ENCODE results near the gene UBAC2. TPM values are rescaled to one million over a fixed set of nuclear protein-coding genes. Genes with fewer than 3 reads are reported as not detected.
"Not testable (repeated sequence)": the region's sequence is repeated elsewhere in the genome, so short reads cannot be mapped to it uniquely, and the experiment has no call there.

The UBAC2 gene
- total RNA-seq, 1 experiment from 2014 or later = 96.0 TPM

DNA sequence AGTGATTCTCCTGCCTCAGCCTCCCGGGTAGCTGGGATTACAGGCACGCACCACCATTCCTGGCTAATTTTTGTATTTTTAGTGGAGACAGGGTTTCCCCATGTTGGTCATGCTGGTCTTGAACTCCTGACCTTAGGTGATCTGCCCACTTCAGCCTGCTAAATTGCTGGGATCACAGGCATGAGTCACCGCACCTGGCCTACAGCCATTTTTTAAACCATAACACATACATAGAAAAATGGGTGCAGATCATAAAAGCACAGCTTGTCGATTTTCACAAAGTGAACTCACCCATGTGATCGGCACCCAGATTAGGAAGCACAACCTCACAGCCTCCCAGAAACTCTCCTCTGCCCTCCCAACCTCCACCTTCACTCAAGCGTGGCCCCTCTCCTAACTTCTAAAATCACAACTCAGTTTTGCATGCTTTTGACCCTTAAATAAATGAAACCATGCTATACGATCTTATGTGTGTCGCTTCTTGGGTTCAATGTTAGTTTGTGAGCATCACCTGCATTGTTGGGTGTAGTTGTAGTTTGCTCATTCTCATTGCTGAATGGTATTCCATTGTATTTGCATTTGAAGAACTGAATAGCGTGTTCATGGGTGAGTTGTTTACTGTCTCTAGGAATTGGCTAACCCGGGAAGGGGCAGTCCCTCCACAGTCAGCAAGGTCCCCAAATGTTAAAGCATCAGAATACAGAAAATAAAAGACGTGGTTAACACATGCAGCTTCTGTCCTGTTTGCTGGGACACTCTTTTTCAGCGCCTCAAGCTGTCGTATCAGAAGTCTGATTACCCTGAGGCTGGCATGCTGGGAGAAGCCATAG is 210.2 kb downstream of the UBAC2 start:
- in situ Hi-C loops (cut with HindIII; ENCODE audit: low sequenced_read_pairs) = not testable (repeated sequence)

GRCh38 chr13:99412856-99413255 is 212.2 kb downstream of the UBAC2 start:
- in situ Hi-C loops (cut with HindIII; ENCODE audit: low sequenced_read_pairs) = no loop called here
- DNase-seq (ENCODE audit: low spot score) = no peak

More for the DNA sequence above, 210.2 kb downstream of the UBAC2 start:
- DNase-seq (ENCODE audit: low spot score) = not testable (repeated sequence)

- in situ Hi-C loops (cut with HindIII; ENCODE audit: low sequenced_read_pairs) = no loop called here
- DNase-seq (ENCODE audit: low spot score) = no peak
These were observed 213.7 kb downstream of the UBAC2 start for GRCh38 chr13:99414048-99414995.

DNA sequence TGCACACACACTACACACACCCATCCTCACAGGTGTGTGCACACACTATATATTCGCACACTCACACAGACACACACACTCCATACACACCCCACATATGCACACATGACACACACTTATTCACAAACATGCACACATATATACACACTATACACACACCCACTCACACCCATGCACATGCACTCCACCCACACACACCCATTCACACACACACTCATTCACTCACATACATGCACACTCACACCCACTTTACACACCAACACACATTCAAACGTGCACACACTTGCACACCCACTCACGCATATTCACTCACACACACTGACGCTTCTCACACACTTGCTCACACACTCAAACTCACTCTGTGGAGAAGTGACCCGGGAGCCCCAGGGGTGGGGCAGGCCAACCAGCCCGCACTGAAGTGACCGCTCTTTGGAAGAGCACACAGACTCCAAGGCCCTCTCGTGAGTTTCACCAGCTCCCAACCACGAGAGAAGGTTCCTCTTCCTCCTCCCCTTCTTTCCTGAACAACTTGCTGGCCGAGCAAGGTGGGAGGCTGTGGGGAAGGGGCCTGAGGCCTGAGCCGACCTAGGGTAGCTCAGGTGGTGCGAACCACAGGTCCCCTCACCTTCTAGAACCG is 214.5 kb downstream of the UBAC2 start:
- DNase-seq (ENCODE audit: low spot score) = no peak
- in situ Hi-C loops (cut with HindIII; ENCODE audit: low sequenced_read_pairs) = no loop called here

DNA sequence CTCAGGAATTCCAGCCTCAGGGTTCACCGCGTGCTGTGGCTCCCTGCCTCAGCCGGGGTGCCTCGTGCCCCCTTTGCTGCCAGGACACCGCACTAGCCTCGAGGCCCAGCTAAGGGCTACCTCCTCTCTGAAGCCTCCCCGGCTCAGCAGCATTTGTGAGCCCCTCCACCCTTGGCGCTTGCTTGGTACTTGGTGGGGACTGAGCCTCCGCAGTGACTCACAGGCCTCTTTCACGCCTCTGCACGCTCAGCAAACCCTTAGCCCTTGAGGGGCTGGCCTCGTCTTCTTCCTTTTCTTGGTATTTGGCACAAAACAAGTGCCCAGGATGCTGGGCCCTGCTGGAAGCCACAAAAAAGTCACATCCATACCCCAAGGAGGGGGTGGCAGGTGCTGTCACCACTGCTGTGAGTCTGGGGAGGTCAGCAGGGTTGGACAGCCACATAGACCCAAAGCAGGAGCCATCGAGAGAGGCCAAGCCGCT is 215.2 kb downstream of the UBAC2 start:
- no peak for DNase-seq (ENCODE audit: low spot score)
- in situ Hi-C loops (cut with HindIII; ENCODE audit: low sequenced_read_pairs) = no loop called here

- in situ Hi-C loops (cut with HindIII; ENCODE audit: low sequenced_read_pairs) = no loop called here
- no peak for DNase-seq (ENCODE audit: low spot score)
These were observed 215.9 kb downstream of the UBAC2 start for GRCh38 chr13:99416411-99417121.

DNA sequence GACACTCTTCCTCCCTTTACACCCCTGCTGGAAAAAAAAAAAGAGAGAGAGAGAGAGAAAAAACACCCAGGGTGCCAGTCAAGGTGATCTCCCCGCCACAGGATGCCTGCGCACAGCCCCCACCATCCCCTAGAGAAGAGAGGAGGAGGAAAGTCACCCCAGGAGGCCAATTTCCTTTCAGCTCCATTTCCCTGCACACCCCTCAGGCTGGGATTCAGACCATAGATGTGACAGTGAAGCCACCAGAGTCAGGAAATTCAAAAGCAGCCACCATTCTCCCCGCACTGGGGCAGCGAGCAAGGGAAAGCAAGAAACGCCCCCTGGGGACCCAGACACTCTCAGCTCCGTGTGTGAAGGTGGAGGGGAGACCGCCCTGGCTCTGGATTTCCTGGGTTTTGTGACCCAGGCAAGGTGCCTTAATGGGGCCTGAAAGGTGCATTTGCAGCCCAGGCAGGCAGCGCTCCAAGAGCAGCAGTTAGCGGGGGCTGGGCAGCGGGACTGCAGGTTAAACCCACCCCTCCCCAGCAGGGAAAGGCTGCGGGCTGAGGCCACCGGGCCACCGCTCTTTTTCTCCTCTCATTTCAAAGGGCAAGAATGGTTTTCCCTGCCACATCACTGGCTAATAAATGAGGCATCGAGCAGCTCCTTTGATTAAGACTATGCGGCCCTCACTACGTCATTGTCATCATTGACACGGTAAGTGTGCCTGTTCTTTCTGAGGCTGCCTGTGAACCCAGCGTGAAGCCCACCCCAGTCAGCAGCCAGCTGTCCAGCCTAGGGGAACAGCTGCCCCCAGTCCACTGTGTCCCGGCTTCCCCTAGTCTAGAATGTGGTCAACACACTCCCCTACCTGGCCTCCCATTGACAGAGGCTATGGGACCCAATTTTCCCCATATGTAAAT is 216.8 kb downstream of the UBAC2 start:
- in situ Hi-C loops (cut with HindIII; ENCODE audit: low sequenced_read_pairs) = no loop called here
- no peak for DNase-seq (ENCODE audit: low spot score)

GRCh38 chr13:99418103-99418842 is 217.6 kb downstream of the UBAC2 start:
- DNase-seq (ENCODE audit: low spot score) = no peak
- in situ Hi-C loops (cut with HindIII; ENCODE audit: low sequenced_read_pairs) = no loop called here

DNA sequence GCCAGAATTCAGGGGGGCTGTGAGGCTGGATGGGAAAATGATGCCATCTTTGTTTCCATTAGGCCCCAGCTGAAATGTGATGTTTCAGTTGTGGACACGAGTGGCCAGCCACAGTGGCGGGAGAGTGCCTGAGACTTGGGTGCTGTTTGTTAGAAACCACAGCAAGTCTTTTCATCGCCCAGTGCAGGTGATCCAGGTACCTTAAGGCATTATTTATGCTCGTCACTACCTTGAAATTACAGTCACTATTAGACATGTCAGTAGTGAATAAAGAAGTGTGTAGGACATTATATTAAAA is 218.1 kb downstream of the UBAC2 start:
- in situ Hi-C loops (cut with HindIII; ENCODE audit: low sequenced_read_pairs) = no loop called here
- no peak for DNase-seq (ENCODE audit: low spot score)

DNA sequence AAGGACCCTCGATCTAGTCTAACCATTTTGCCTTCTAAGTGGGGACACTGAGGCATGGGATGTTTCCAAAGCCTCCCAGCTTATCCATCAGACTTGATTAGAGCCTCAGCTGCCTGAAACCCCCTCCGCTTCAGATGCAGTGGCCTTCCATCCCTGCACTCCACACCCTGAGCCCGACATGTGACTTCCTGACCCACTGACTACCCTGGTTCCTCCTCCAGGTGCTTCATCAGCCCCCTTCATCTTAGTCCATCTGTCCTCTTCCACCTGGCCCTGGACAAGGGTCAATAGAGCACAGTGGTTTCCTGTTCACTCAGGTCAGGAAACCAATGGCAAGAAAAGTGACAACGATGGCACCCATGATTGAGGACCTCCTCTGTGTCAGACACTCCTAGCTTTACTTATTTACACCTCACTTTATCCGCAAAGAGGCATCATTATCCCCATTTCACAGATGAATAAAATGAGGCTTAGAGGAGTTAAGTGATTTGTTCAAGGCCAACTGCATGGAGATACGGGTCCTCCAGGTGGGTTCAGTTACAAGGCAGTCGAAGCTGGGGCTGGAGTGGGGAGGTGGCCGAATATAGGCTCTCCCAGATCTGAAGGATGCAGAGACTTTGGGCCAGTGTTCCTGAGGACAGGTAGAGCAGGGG is 219.1 kb downstream of the UBAC2 start:
- DNase-seq (ENCODE audit: low spot score) = no peak

DNA sequence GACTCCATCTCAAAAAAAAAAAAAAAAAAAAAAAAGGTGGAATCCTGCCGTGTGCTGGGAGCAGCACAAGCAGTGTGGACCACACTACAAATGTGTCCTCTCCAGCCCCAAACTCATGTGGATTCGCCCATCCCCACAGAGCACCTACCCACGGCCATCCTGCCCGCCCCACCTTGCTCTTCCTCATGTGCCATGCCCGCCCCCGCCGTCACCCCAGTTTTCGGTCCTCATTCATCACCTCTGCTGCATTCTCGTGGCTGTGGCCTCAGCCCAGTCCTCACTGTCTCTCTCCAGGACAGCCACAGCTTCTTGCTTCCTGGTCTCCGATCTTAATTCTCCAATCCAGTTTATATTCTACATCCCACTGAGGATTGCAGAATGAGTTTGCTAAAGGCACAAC is 220.6 kb downstream of the UBAC2 start:
- in situ Hi-C loops (cut with HindIII; ENCODE audit: low sequenced_read_pairs) = no loop called here
- no peak for DNase-seq (ENCODE audit: low spot score)

More for the DNA sequence above, 219.1 kb downstream of the UBAC2 start:
- in situ Hi-C loops (cut with HindIII; ENCODE audit: low sequenced_read_pairs) = no loop called here

- in situ Hi-C loops (cut with HindIII; ENCODE audit: low sequenced_read_pairs) = no loop called here
- no peak for DNase-seq (ENCODE audit: low spot score)
These were observed 221.3 kb downstream of the UBAC2 start for GRCh38 chr13:99421758-99422585.

DNA sequence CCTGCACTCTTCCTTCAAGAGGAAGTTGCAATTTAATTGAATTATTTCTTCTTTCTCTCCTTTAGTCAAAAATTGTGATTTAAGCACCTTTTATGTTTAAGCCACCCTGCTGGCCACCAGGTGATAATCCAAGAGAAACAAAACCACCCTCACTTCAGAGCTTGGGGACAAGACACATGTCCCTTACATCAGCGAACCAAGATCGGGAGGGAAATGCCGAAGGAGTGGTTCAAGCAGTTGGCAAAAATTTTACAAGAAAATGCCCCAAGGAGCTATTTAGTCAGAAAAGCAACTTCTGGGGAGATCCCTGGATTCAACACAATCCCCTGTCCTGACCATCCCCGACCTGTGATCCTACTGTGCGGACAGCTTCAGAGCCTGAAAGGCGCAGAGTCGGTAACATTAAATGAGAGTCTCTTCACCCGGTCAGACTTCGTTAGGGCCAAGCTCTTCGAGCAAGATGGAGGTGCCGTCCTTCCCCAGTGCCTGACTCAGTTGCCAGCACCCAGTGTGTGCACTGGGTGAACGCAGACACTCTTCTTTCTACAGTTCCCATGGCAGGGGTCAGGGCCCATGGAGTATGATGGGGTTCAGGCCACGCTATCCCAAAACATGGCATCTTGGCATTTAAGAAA is 222.0 kb downstream of the UBAC2 start:
- no peak for DNase-seq (ENCODE audit: low spot score)
- in situ Hi-C loops (cut with HindIII; ENCODE audit: low sequenced_read_pairs) = no loop called here

GRCh38 chr13:99425485-99426341 is 225.1 kb downstream of the UBAC2 start:
- in situ Hi-C loops (cut with HindIII; ENCODE audit: low sequenced_read_pairs) = no loop called here

GRCh38 chr13:99426426-99426825 is 225.8 kb downstream of the UBAC2 start:
- in situ Hi-C loops (cut with HindIII; ENCODE audit: low sequenced_read_pairs) = no loop called here
- DNase-seq (ENCODE audit: low spot score) = no peak

More at GRCh38 chr13:99425485-99426341, 225.1 kb downstream of the UBAC2 start:
- no peak for DNase-seq (ENCODE audit: low spot score)

Data from G401 (cell line).